Neutrophil (primary cell): ENCODE data around the gene ASB1.

Experiments used
- H3K27ac ChIP-seq: fragments of 200-600 bp; sonication (generic); 2 replicates; pipeline ENCODE4 v1.5.1; 2016; ENCODE audit warnings: mild to moderate bottlenecking, moderate library complexity
- H3K27me3 ChIP-seq: fragments of 200-600 bp; sonication (generic); 2 replicates; pipeline ENCODE4 v1.6.0; 2016; ENCODE audit warnings: mild to moderate bottlenecking
- H3K36me3 ChIP-seq: fragments of 200-600 bp; sonication (generic); 2 replicates; pipeline ENCODE4 v1.5.1; 2017
- H3K4me1 ChIP-seq, 2 experiments: fragments of 200-600 bp in 1 of 2; sonication (generic) in 1 of 2; 1 replicate in 1 of 2; 2 replicates in 1 of 2; pipeline versions ENCODE4 v1.5.1 to v1.6.1; 2013 to 2016; ENCODE audit warnings: low read depth in 1 of 2, low read length in 1 of 2, mild to moderate bottlenecking in 1 of 2, moderate library complexity in 1 of 2; ENCODE audit not compliant: control insufficient read depth in 1 of 2, insufficient read depth in 1 of 2
- H3K4me3 ChIP-seq, 2 experiments: fragments of 200-600 bp in 1 of 2; sonication (generic) in 1 of 2; 1 replicate in 1 of 2; 2 replicates in 1 of 2; pipeline ENCODE4 v1.5.1; 2013 to 2016; ENCODE audit warnings: low read depth in 1 of 2, low read length in 1 of 2, mild to moderate bottlenecking in 1 of 2, moderate library complexity in 1 of 2
- H3K9me3 ChIP-seq: fragments of 200-600 bp; sonication (generic); 2 replicates; pipeline ENCODE4 v1.5.1; 2016
- TF ChIP-seq, protein P1 (sequence below): fragments of 200-600 bp; sonication (generic); IDR thresholded peaks from 2 replicates; pipeline ENCODE4 v1.5.1; 2016; ENCODE audit warnings: antibody characterized with exemption

Gene ASB1, protein sequence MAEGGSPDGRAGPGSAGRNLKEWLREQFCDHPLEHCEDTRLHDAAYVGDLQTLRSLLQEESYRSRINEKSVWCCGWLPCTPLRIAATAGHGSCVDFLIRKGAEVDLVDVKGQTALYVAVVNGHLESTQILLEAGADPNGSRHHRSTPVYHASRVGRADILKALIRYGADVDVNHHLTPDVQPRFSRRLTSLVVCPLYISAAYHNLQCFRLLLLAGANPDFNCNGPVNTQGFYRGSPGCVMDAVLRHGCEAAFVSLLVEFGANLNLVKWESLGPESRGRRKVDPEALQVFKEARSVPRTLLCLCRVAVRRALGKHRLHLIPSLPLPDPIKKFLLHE

DNA sequence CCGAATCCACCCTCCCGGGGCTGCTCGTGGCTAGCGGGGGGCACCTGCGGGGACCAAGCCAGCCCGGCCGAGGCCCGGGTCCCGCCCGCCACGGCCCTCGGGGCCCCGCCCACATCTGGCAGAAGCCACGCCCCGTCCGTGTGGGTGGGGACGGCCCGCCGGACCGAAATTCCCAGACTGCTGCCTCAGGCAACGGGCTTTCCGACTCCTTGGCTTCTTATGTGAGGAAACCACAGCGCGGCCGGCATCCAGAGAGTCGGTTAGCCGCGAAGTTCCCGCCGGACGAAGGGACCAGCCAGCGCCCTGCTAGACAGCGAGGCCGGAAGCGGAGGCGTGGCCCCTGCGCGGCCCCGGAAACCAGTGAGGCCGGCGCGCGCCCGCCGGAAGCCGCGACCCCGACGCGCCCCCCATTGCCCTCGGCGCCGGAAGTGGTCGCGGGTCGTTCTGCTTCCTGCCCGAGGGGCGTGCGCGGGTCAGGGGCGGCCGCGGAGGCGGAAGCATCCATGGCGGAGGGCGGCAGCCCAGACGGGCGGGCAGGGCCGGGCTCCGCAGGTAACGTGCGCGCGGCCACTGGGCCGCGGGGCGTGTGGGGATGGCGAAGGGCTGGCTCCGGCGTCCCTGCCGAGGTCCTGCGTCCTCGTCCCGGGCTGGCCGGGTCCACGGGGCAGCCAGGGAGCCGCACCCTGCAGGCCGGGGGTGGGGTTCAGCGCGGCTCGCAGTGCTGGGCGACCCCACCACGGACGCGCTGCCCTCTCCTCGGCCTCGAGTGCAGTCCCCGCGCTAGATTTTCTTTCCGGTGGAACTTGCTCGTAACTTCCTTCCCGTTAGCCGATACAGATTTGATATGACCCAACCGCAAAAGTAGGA lies at the start of gene ASB1:
ASB1 (plus strand) TSS at position 360 of the 867 bp plus-strand sequence; CDS start at position 504, 144 bp downstream.
- Histone ChIP-seq H3K27me3 (peaks cover 6% of the 10 kb centered on the region), H3K36me3 (no peaks in the 10 kb centered on the region), H3K27ac (peak within 1 kb of the TSS; percentile 85), H3K4me1 (peaks cover 25% of the 10 kb centered on the region in 2 experiments), H3K9me3 (no peaks in the 10 kb centered on the region), H3K4me3 (peak within 1 kb of the TSS; percentile 79 to 80)
- TF ChIP-seq, protein P1, sequence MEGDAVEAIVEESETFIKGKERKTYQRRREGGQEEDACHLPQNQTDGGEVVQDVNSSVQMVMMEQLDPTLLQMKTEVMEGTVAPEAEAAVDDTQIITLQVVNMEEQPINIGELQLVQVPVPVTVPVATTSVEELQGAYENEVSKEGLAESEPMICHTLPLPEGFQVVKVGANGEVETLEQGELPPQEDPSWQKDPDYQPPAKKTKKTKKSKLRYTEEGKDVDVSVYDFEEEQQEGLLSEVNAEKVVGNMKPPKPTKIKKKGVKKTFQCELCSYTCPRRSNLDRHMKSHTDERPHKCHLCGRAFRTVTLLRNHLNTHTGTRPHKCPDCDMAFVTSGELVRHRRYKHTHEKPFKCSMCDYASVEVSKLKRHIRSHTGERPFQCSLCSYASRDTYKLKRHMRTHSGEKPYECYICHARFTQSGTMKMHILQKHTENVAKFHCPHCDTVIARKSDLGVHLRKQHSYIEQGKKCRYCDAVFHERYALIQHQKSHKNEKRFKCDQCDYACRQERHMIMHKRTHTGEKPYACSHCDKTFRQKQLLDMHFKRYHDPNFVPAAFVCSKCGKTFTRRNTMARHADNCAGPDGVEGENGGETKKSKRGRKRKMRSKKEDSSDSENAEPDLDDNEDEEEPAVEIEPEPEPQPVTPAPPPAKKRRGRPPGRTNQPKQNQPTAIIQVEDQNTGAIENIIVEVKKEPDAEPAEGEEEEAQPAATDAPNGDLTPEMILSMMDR = no peak

DNA sequence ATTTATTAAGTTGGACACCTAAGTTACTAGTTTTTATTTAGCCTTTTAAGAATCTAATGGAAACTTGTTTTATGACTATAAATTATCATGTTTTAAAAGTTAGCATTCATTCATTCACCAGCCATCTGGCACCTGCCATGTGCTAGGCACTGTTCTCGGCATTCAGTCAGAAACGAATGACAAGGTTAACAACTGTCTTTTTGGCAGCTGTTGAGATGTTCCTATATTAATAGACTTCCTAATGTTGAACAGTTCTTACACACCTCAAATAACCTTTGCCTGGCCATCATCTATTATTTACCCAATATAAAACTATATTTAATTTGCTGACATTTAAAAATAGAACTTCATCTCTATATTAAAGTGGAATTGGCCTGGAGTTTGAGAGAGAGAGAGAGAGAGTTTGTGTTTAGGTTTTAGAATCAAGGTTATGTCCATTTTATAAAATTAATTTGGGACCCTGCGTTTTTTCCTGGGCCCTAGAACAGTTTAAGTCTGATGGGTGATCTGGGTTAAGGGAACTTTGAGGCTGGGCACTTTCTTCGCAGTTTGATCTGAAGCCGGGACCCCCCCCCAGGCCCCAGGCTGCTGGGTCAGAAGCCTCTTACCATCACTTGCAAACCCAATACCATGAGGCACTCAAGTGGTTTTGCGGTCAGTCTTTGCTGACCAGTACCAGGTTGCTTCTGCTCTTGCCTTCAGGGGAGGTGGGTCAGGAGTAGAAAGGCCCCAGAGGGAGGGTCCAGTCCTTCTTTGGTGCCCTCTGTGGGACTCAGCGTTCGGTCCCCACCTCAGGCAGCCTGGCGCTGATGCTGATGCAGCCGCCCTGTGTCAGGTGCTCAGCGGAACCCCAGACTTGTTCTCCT lies 48.3 kb upstream of the ASB1 start:
- H3K4me1 ChIP-seq = peaks cover 68 to 72% of the 10 kb centered on the region in 2 experiments
- H3K4me3 ChIP-seq = no peak overlapping the region
- H3K9me3 ChIP-seq = no peaks in the 10 kb centered on the region
- TF ChIP-seq, protein P1 = no peak
- no peak overlapping the region for H3K27ac ChIP-seq
- no peaks in the 10 kb centered on the region for H3K36me3 ChIP-seq
- H3K27me3 ChIP-seq = no peaks in the 10 kb centered on the region

DNA sequence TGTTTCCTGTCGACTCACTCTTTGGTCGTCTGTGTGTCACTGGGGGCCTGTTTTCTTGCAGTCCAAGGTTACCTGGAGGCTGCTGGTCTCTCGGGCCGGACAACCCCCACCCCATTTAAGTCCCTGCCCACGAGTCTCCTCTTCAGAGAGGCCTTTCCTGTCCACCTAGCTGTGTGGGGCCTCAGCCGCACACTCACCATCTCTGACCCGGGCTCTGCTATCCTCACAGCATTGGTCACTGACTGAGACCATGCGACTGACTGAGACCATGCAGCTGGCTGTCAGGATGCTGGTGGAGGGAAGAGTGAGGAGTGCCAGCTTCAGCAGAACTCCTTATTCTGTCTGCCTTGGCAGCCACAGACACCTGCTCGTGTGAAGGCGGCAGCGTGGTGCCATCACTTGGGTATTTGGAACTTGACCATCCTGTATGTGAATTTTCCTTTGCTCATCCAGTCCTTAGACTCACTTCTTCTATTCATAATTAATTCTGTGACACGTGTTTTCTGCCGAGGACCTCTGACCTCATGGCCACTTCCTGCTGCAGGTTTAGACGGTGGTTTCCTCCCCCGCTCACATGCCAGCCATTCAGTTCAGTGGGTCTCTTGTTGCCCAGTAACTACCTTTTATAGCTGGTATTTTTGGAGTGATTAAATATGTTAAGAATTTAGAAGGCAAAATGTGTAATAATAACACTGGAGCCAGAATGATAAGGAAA lies 47.5 kb upstream of the ASB1 start:
- no peaks in the 10 kb centered on the region for H3K27me3 ChIP-seq
- peak overlapping the region; percentile 38 for H3K27ac ChIP-seq
- H3K36me3 ChIP-seq = no peaks in the 10 kb centered on the region
- H3K9me3 ChIP-seq = no peaks in the 10 kb centered on the region
- H3K4me3 ChIP-seq = no peak overlapping the region
- peaks cover 76 to 80% of the 10 kb centered on the region in 2 experiments for H3K4me1 ChIP-seq
- TF ChIP-seq, protein P1 = no peak

DNA sequence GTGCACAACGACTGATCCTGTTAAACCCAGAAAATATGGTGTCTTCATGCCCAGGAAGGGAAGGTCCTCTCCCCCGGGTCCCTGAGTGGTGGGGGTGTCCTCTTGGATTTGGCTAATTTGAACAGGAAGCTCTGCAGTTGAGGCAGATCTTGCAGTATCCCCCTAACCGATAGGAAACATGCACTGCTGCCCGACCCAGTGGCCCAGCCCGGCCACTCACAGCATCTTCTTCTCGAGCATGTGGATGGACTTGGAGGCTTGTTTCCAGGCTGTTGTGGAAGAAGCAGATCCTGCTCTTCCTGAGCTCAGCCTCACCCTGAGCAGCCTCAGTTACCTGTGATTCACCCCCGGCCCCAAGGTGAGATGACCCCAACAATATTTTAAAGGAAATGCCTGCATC lies 46.4 kb upstream of the ASB1 start:
- Histone ChIP-seq H3K27ac (peak overlapping the region; percentile 33), H3K4me3 (no peak overlapping the region), H3K27me3 (no peaks in the 10 kb centered on the region), H3K9me3 (no peaks in the 10 kb centered on the region), H3K4me1 (peaks cover 86 to 89% of the 10 kb centered on the region in 2 experiments), H3K36me3 (no peaks in the 10 kb centered on the region)
- TF ChIP-seq, protein P1 = no peak
